Left renal pelvis (tissue), 4 donors: Measurements from ENCODE around the gene BST2. TPM values are rescaled to one million over a fixed set of nuclear protein-coding genes. Genes with fewer than 3 reads are reported as not detected.

Experiments
- polyA plus RNA-seq, 4 donors: library from polyadenylated mRNA; unstranded; fragments of 120-200 nt; gene quantifications; one replicate each; pipeline ENCODE4 v1.2.1, GENCODE V29; 2013; ENCODE audit not compliant: insufficient read length in 4 of 4

Gene BST2
- polyA plus RNA-seq, 4 donors = 58.8 to 143 (median 105) TPM

Other genes starting within 250 kb of the BST2 start
- 10 to 100 TPM; 23.3 to 34.8 (median 24.4) TPM for gene USE1, start 190.3 kb downstream of the BST2 start, polyA plus RNA-seq
- 10 to 100 TPM; 13.2 to 23.2 (median 18.6) TPM for gene OCEL1, start 179.4 kb downstream of the BST2 start, polyA plus RNA-seq
- gene NR2F6, start 159.7 kb downstream of the BST2 start, polyA plus RNA-seq = 10 to 100 TPM; 23.7 to 60.1 (median 32.9) TPM
- 1 to 10 TPM; 3.1 to 9.0 (median 5.6) TPM for gene USHBP1, start 140.9 kb downstream of the BST2 start, polyA plus RNA-seq
- 100 to 1,000 TPM in 3 of 4 donors, 10 to 100 TPM in 1; 87.4 to 121 (median 108) TPM for gene BABAM1, start 138.2 kb downstream of the BST2 start, polyA plus RNA-seq
- gene ANKLE1, start 123.7 kb downstream of the BST2 start, polyA plus RNA-seq = 1 to 10 TPM in 2 of 4 donors, under 1 TPM in 2; 0.76 to 1.6 (median 1.2) TPM
- gene ABHD8, start 102.2 kb downstream of the BST2 start, polyA plus RNA-seq = 10 to 100 TPM in 2 of 4 donors, 1 to 10 TPM in 2; 7.8 to 13.5 (median 10.3) TPM
- 10 to 100 TPM; 33.6 to 61.0 (median 48.6) TPM for gene MRPL34, start 99.8 kb downstream of the BST2 start, polyA plus RNA-seq
- gene DDA1, start 96.1 kb downstream of the BST2 start, polyA plus RNA-seq = 10 to 100 TPM; 30.1 to 43.6 (median 36.5) TPM
- 10 to 100 TPM in 3 of 4 donors, 1 to 10 TPM in 1; 7.5 to 19.8 (median 13.6) TPM for gene ANO8, start 70.8 kb downstream of the BST2 start, polyA plus RNA-seq
- gene GTPBP3, start 68.1 kb downstream of the BST2 start, polyA plus RNA-seq = 10 to 100 TPM; 12.2 to 32.5 (median 19.4) TPM
- gene PLVAP, start 28.3 kb downstream of the BST2 start, polyA plus RNA-seq = 100 to 1,000 TPM in 3 of 4 donors, 10 to 100 TPM in 1; 75.0 to 188 (median 171) TPM
- 1 to 10 TPM in 3 of 4 donors, under 1 TPM in 1; 0.57 to 5.4 (median 1.5) TPM for gene CCDC194, start 11.4 kb downstream of the BST2 start, polyA plus RNA-seq
- gene MVB12A, start 14.4 kb upstream of the BST2 start, polyA plus RNA-seq = 10 to 100 TPM; 45.3 to 88.9 (median 51.3) TPM
- gene TMEM221, start 43.0 kb upstream of the BST2 start, polyA plus RNA-seq = 1 to 10 TPM; 2.0 to 5.9 (median 3.2) TPM
- under 1 TPM in 2 of 4 donors, not detected in 2; 0.26 to 0.43 TPM for gene NXNL1, start 55.3 kb upstream of the BST2 start, polyA plus RNA-seq
- gene SLC27A1, start 64.9 kb upstream of the BST2 start, polyA plus RNA-seq = 10 to 100 TPM; 11.0 to 22.6 (median 14.5) TPM
- gene PGLS, start 106.0 kb upstream of the BST2 start, polyA plus RNA-seq = 10 to 100 TPM; 53.5 to 84.6 (median 58.2) TPM
- 10 to 100 TPM; 45.1 to 74.7 (median 52.8) TPM for gene COLGALT1, start 150.0 kb upstream of the BST2 start, polyA plus RNA-seq